MM.1S (cell line): Measurements from ENCODE around the gene PRMT2.

Experiments
- DNase-seq: peaks from one replicate; pipeline ENCODE4 v3.0.0-alpha.2; 2015
- H2AFZ ChIP-seq: fragments of 300-600 bp; sonication (generic); 2 replicates; pipeline ENCODE4 v1.6.0; 2016; ENCODE audit warnings: antibody characterized with exemption, low read length
- H3F3A ChIP-seq: fragments of 300-600 bp; sonication (generic); 2 replicates; pipeline ENCODE4 v1.6.1; 2016; ENCODE audit warnings: mild to moderate bottlenecking, antibody characterized with exemption, low read length, moderate library complexity, mixed read lengths; ENCODE audit not compliant: insufficient read depth
- H3K27ac ChIP-seq: fragments of 300-600 bp; sonication (generic); 2 replicates; pipeline ENCODE4 v1.5.1; 2016; ENCODE audit warnings: mild to moderate bottlenecking, low read length
- H3K27me3 ChIP-seq: fragments of 300-600 bp; sonication (generic); replicated peaks from 2 replicates; pipeline ENCODE4 v1.6.0; 2016; ENCODE audit warnings: low read length; ENCODE audit not compliant: insufficient read depth
- H3K36me3 ChIP-seq: fragments of 300-600 bp; sonication (generic); replicated peaks from 2 replicates; pipeline ENCODE4 v1.6.1; 2016; ENCODE audit warnings: mild to moderate bottlenecking, low read length, mixed read lengths; ENCODE audit not compliant: insufficient read depth
- H3K4me1 ChIP-seq: fragments of 300-600 bp; sonication (generic); 2 replicates; pipeline ENCODE4 v1.6.1; 2016; ENCODE audit warnings: low read length, mixed read lengths
- H3K4me2 ChIP-seq: fragments of 300-600 bp; sonication (generic); 2 replicates; pipeline ENCODE4 v1.6.0; 2016; ENCODE audit warnings: low read depth, low read length
- H3K4me3 ChIP-seq: fragments of 300-600 bp; sonication (generic); 2 replicates; pipeline ENCODE4 v1.5.1; 2016; ENCODE audit warnings: low read length, mixed read lengths
- H3K79me2 ChIP-seq: fragments of 300-600 bp; sonication (generic); 2 replicates; pipeline ENCODE4 v1.6.1; 2016; ENCODE audit warnings: mixed run types, low read length, mixed read lengths
- H3K9ac ChIP-seq: fragments of 300-600 bp; sonication (generic); 2 replicates; pipeline ENCODE4 v1.6.1; 2016; ENCODE audit warnings: low read length, mixed read lengths
- H3K9me2 ChIP-seq: fragments of 300-600 bp; sonication (generic); replicated peaks from 2 replicates; pipeline ENCODE4 v1.6.1; 2016; ENCODE audit warnings: mild to moderate bottlenecking, low read length, mixed read lengths; ENCODE audit not compliant: insufficient read depth
- H3K9me3 ChIP-seq: fragments of 300-600 bp; sonication (generic); replicated peaks from 2 replicates; pipeline ENCODE4 v1.6.1; 2016; ENCODE audit warnings: mild to moderate bottlenecking, low read length, mixed read lengths; ENCODE audit not compliant: insufficient read depth
- H4K20me1 ChIP-seq: fragments of 300-600 bp; sonication (generic); 2 replicates; pipeline ENCODE4 v1.6.1; 2016; ENCODE audit warnings: mild to moderate bottlenecking, low read length, moderate library complexity, mixed read lengths; ENCODE audit not compliant: insufficient read depth
- EZH2 ChIP-seq: fragments of 300-600 bp; sonication (generic); optimal IDR thresholded peaks from 2 replicates; pipeline ENCODE3; 2017; ENCODE audit warnings: low read depth, mild to moderate bottlenecking, antibody characterized with exemption, low read length, mixed read lengths
- EZH2phosphoT487 ChIP-seq: fragments of 300-600 bp; sonication (generic); IDR thresholded peaks from 2 replicates; pipeline ENCODE4 v1.6.1; 2018; ENCODE audit warnings: antibody characterized with exemption, low read length
- TF ChIP-seq, protein P1 (sequence below): fragments of 300-600 bp; sonication (generic); IDR thresholded peaks from 2 replicates; pipeline ENCODE4 v1.5.1; 2016; ENCODE audit warnings: antibody characterized with exemption, low read length, mixed read lengths

PRMT2 gene

DNA sequence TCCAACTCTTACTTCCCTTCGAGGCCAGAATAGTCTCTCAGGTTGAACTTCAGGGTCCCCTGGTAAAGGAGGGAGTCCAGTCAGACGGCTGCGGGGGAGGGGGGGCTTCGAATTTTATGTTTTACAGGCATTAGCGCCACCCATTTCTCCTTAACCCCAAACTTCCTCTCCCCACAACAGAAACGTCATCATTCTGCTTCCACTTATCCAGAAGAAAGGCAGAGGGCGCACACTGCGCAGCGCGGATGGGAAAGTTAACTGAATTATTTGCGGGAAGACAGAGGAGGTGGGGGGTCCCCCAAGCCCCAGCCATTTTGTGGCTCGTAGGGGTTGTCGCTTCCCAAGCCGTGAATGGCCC, 529 bp upstream of the PRMT2 start:
- peaks cover 14% of the 10 kb centered on the region for H3K4me1 ChIP-seq
- H2AFZ ChIP-seq: peak overlapping the region; percentile 82
- H3K9me3 ChIP-seq: no peaks in the 10 kb centered on the region
- peak; percentile 67 for DNase-seq
- peak overlapping the region; percentile 80 for H3K9ac ChIP-seq
- no peaks in the 10 kb centered on the region for H3K27me3 ChIP-seq
- H3K4me3 ChIP-seq: peak overlapping the region; percentile 80
- H3K4me2 ChIP-seq: peak overlapping the region; percentile 98
- H4K20me1 ChIP-seq: no peaks in the 10 kb centered on the region
- peak overlapping the region; percentile 71 for H3K27ac ChIP-seq
- 0 out of 2 replicates have a peak, but pooled peaks cover 3% of the 10 kb centered on the region for H3K79me2 ChIP-seq
- no peaks in the 10 kb centered on the region for H3K36me3 ChIP-seq
- TF ChIP-seq, protein P1, sequence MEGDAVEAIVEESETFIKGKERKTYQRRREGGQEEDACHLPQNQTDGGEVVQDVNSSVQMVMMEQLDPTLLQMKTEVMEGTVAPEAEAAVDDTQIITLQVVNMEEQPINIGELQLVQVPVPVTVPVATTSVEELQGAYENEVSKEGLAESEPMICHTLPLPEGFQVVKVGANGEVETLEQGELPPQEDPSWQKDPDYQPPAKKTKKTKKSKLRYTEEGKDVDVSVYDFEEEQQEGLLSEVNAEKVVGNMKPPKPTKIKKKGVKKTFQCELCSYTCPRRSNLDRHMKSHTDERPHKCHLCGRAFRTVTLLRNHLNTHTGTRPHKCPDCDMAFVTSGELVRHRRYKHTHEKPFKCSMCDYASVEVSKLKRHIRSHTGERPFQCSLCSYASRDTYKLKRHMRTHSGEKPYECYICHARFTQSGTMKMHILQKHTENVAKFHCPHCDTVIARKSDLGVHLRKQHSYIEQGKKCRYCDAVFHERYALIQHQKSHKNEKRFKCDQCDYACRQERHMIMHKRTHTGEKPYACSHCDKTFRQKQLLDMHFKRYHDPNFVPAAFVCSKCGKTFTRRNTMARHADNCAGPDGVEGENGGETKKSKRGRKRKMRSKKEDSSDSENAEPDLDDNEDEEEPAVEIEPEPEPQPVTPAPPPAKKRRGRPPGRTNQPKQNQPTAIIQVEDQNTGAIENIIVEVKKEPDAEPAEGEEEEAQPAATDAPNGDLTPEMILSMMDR: no peak
- TF ChIP-seq EZH2phosphoT487 (no peak), EZH2 (no peak)
- H3F3A ChIP-seq: no peaks in the 10 kb centered on the region
- H3K9me2 ChIP-seq: no peaks in the 10 kb centered on the region

DNA sequence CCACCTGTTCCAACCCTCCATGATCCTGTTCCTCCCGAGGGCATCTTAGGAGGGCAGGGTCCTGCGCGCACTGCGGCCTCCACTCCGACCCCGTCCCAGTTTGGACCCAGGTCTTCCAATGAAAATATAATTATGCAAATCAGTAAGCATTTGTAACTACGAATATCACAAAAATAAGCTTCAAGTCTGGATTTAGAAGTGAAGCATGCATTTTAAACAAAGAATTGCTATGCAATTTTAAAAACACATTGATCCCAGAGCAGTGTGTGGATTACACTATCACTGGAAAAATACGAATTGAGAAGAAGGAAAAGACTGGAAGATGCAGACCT, 673 bp downstream of the PRMT2 start:
- TF ChIP-seq, protein P1: no peak
- TF ChIP-seq EZH2: no peak
- TF ChIP-seq EZH2phosphoT487: no peak
- no peaks in the 10 kb centered on the region for H3K36me3 ChIP-seq
- peaks cover 14% of the 10 kb centered on the region for H3K4me1 ChIP-seq
- H3K9me2 ChIP-seq: no peaks in the 10 kb centered on the region
- no peaks in the 10 kb centered on the region for H3K27me3 ChIP-seq
- no peaks in the 10 kb centered on the region for H4K20me1 ChIP-seq
- peak overlapping the region; percentile 82 for H2AFZ ChIP-seq
- H3K4me3 ChIP-seq: peak overlapping the region; percentile 80
- H3K9ac ChIP-seq: peak overlapping the region; percentile 80; the same call in 1 of the 2 replicates
- H3K27ac ChIP-seq: no peak overlapping the region
- no peaks in the 10 kb centered on the region for H3F3A ChIP-seq
- H3K79me2 ChIP-seq: 0 out of 2 replicates have a peak, but pooled peaks cover 3% of the 10 kb centered on the region
- DNase-seq: no peak
- no peaks in the 10 kb centered on the region for H3K9me3 ChIP-seq
- H3K4me2 ChIP-seq: peak overlapping the region; percentile 98

DNA sequence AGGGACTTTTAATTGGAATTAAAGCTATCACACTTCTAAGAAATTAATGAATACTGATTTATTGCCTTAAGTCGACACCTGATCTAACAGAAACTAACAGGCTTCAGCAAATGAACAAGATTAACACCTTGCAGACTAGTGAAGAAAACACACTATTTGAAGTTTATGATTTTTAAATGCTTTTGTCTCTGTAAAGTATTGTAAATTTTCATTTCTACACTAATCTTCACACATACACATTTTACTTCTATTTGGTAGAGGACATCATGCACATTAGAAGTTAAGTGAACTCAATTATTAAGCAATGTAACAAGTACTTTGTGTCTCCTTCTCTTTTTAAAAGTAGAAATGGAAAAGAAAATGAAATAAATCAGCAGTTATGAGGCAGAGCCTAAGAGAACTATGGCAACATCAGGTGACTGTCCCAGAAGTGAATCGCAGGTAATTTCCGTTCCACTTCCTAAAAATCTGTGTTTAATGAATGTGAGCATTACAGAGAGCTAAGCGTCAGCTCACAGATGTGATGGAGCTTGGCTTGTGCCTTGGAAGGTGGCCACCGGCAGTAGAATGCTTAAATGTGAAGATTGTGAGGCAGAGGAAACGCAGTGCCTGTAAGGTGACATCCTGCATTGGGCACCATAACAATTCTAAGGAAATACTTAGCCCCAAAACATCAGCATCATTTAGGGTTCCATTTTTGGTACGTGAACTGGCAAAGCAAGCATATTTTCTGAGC, 1.2 kb downstream of the PRMT2 start:
- Histone ChIP-seq H3K36me3 (no peaks in the 10 kb centered on the region), H3K27me3 (no peaks in the 10 kb centered on the region), H3K79me2 (0 out of 2 replicates have a peak, but pooled peaks cover 3% of the 10 kb centered on the region), H3K27ac (no peak overlapping the region), H2AFZ (no peak overlapping the region), H3K4me1 (peaks cover 14% of the 10 kb centered on the region), H3K9me2 (no peaks in the 10 kb centered on the region), H3K4me3 (peak overlapping the region; percentile 80; the same call in 1 of the 2 replicates), H3F3A (no peaks in the 10 kb centered on the region), H3K9ac (no peak overlapping the region), H4K20me1 (no peaks in the 10 kb centered on the region), H3K9me3 (no peaks in the 10 kb centered on the region), H3K4me2 (peak overlapping the region; percentile 98)
- TF ChIP-seq, protein P1: no peak
- DNase-seq: no peak
